Measurements from ENCODE around the gene TMIGD3.

The TMIGD3 gene

GRCh38 chr1:111509997-111510375, 6.6 kb upstream of the TMIGD3 start:
- DNase-seq (ENCODE audit: low read depth in 4 of 4, low spot score in 1 of 4): no peak

- peak in 2 of 4 experiments; percentile 39 to 41 for DNase-seq (ENCODE audit: low read depth in 4 of 4, low spot score in 1 of 4)
Measured at GRCh38 chr1:111507411-111508201, 4.2 kb upstream of the TMIGD3 start.

GRCh38 chr1:111506561-111506960, 3.1 kb upstream of the TMIGD3 start:
- no peak for DNase-seq (ENCODE audit: low read depth in 4 of 4, low spot score in 1 of 4)

GRCh38 chr1:111505641-111506119, 2.2 kb upstream of the TMIGD3 start:
- no peak for DNase-seq (ENCODE audit: low read depth in 4 of 4, low spot score in 1 of 4)

- no peak for DNase-seq (ENCODE audit: low read depth in 4 of 4, low spot score in 1 of 4)
Measured at GRCh38 chr1:111504097-111504496, 664 bp upstream of the TMIGD3 start.

GRCh38 chr1:111501645-111502044, 1.8 kb downstream of the TMIGD3 start:
- DNase-seq (ENCODE audit: low read depth in 4 of 4, low spot score in 1 of 4): no peak

- DNase-seq (ENCODE audit: low read depth in 4 of 4, low spot score in 1 of 4): no peak
Measured at GRCh38 chr1:111499026-111499785, 4.2 kb downstream of the TMIGD3 start.

GRCh38 chr1:111497592-111497991, 5.8 kb downstream of the TMIGD3 start:
- DNase-seq (ENCODE audit: low read depth in 4 of 4, low spot score in 1 of 4): no peak

GRCh38 chr1:111496398-111496797, 7.0 kb downstream of the TMIGD3 start:
- DNase-seq (ENCODE audit: low read depth in 4 of 4, low spot score in 1 of 4): no peak

- DNase-seq (ENCODE audit: low read depth in 4 of 4, low spot score in 1 of 4): no peak
Measured at GRCh38 chr1:111491070-111491469, 12.4 kb downstream of the TMIGD3 start.

GRCh38 chr1:111490220-111490619, 13.2 kb downstream of the TMIGD3 start:
- DNase-seq (ENCODE audit: low read depth in 4 of 4, low spot score in 1 of 4): no peak

GRCh38 chr1:111489604-111490003, 13.8 kb downstream of the TMIGD3 start:
- no peak for DNase-seq (ENCODE audit: low read depth in 4 of 4, low spot score in 1 of 4)

- no peak for DNase-seq (ENCODE audit: low read depth in 4 of 4, low spot score in 1 of 4)
Measured at GRCh38 chr1:111488669-111489068, 14.8 kb downstream of the TMIGD3 start.

GRCh38 chr1:111487133-111487532, 16.3 kb downstream of the TMIGD3 start:
- DNase-seq (ENCODE audit: low read depth in 4 of 4, low spot score in 1 of 4): no peak

- DNase-seq (ENCODE audit: low read depth in 4 of 4, low spot score in 1 of 4): no peak
Measured at GRCh38 chr1:111486431-111486830, 17.0 kb downstream of the TMIGD3 start.

GRCh38 chr1:111484391-111485026, 18.9 kb downstream of the TMIGD3 start:
- no peak for DNase-seq (ENCODE audit: low read depth in 4 of 4, low spot score in 1 of 4)

- DNase-seq (ENCODE audit: low read depth in 4 of 4, low spot score in 1 of 4): no peak
Measured at GRCh38 chr1:111483876-111484275, 19.6 kb downstream of the TMIGD3 start.

- no peak for DNase-seq (ENCODE audit: low read depth in 4 of 4, low spot score in 1 of 4)
Measured at GRCh38 chr1:111483166-111483565, 20.3 kb downstream of the TMIGD3 start.

- DNase-seq (ENCODE audit: low read depth in 4 of 4, low spot score in 1 of 4): peak in 3 of 4 experiments; percentile 32 to 47 (median 40)
Measured at GRCh38 chr1:111481387-111482221, 21.8 kb downstream of the TMIGD3 start.

GRCh38 chr1:111480674-111481073, 22.8 kb downstream of the TMIGD3 start:
- DNase-seq (ENCODE audit: low read depth in 4 of 4, low spot score in 1 of 4): no peak

- no peak for DNase-seq (ENCODE audit: low read depth in 4 of 4, low spot score in 1 of 4)
Measured at GRCh38 chr1:111476761-111477309, 26.6 kb downstream of the TMIGD3 start.
